Upper lobe of left lung (tissue), 6 donors: ENCODE results near the gene DNPEP. TPM values are rescaled to one million over a fixed set of nuclear protein-coding genes. Genes with fewer than 3 reads are reported as not detected.

Source experiments
- ATAC-seq, 2 donors: fragments of 200-7000 bp; cut with Tn5 transposase; one replicate each; pipeline ENCODE4 v1.9.1; 2022; ENCODE audit warnings: mild to moderate bottlenecking in 2 of 2, moderate library complexity in 2 of 2; ENCODE audit not compliant: low FRiP score in 2 of 2
- DNase-seq, 2 donors: peaks; one replicate each; pipeline ENCODE4 v3.0.0-alpha.2; 2019 to 2020
- H3K27ac ChIP-seq, 4 donors: fragments of 200-600 bp; sonication (generic); one replicate each; pipeline ENCODE4 v1.5.1; 2016 to 2019
- H3K27me3 ChIP-seq, 4 donors: fragments of 200-600 bp; sonication (generic); one replicate each; pipeline ENCODE4 v1.5.1; 2017 to 2019
- H3K36me3 ChIP-seq, 4 donors: fragments of 200-600 bp; sonication (generic); one replicate each; pipeline ENCODE4 v1.5.1; 2016 to 2019
- H3K4me1 ChIP-seq, 4 donors: fragments of 200-600 bp; sonication (generic); one replicate each; pipeline ENCODE4 v1.5.1; 2018 to 2019
- H3K4me3 ChIP-seq, 4 donors: fragments of 200-600 bp; sonication (generic); one replicate each; pipeline ENCODE4 v1.5.1; 2017 to 2019; ENCODE audit warnings: mild to moderate bottlenecking in 2 of 4, moderate library complexity in 1 of 4
- H3K9me3 ChIP-seq, 4 donors: fragments of 200-600 bp; sonication (generic); one replicate each; pipeline ENCODE4 v1.5.1; 2018 to 2019
- CTCF ChIP-seq, 6 experiments: fragments of 450-650 bp in 4 of 6; fragments of 200-600 bp in 2 of 6; sonication (generic) in 2 of 6; IDR thresholded peaks; one replicate each; pipeline ENCODE4 v1.5.1; 2016 to 2019; ENCODE audit warnings: antibody characterized with exemption in 6 of 6
- EP300 ChIP-seq, 4 donors: sonication (generic); formaldehyde crosslinking; IDR thresholded peaks; one replicate each; pipeline ENCODE4 v1.5.1; 2017; ENCODE audit warnings: antibody characterized with exemption in 4 of 4, control low read depth in 2 of 4
- POLR2A ChIP-seq, 4 donors: fragments of 450-650 bp; IDR thresholded peaks; one replicate each; pipeline ENCODE4 v1.5.1; 2016 to 2017; ENCODE audit warnings: antibody characterized with exemption in 4 of 4, mild to moderate bottlenecking in 2 of 4
- POLR2AphosphoS5 ChIP-seq, 2 donors: sonication (generic); formaldehyde crosslinking; IDR thresholded peaks; one replicate each; pipeline ENCODE4 v1.5.1; 2017; ENCODE audit warnings: antibody characterized with exemption in 2 of 2
- WGBS, 2 donors: methylation state at CpG; one replicate each; pipeline ENCODE4 v1.1.5; 2017 to 2018; 5-methylcytosine and 5-hydroxymethylcytosine counted together
- total RNA-seq, 6 donors: library from RNA; depleted of rRNA in 4 of 6; stranded (reverse); fragments of >200 nt in 4 of 6; gene quantifications; one replicate each; pipeline versions ENCODE4 v1.1.0 to v1.2.1, GENCODE V29; 2016 to 2021
- donor health status: DM: no; HTN: no; CAD: no; lungs with moderate emphysema.
- donor health status: DM: no; HTN: yes; CAD: no; lungs with severe emphysema.

Gene DNPEP
- total RNA-seq, 6 donors from 2014 or later: 31.9 to 141 (median 75.1) TPM

- peaks cover 4 to 9% (median 8%) of the 10 kb centered on the region in 4 donors for H3K4me1 ChIP-seq
- peak in 1 of 2 donors; percentile 27 for ATAC-seq
- H3K27ac ChIP-seq: no peak within 1 kb of the TSS
- H3K9me3 ChIP-seq: no peaks in the 10 kb centered on the region
- H3K36me3 ChIP-seq: no peaks in the 10 kb centered on the region
- 17 to 22% methylated on average over 19 to 36 of the region's 77 CpGs for WGBS, 2 donors
- peaks cover 4 to 21% (median 12%) of the 10 kb centered on the region in 4 donors for H3K27me3 ChIP-seq
- DNase-seq: peak in 1 of 2 donors; percentile 84
- TF ChIP-seq CTCF (IDR thresholded peaks at IDR 0.05): no peak
- TF ChIP-seq POLR2A (IDR thresholded peaks at IDR 0.05): no peak
- no peak for TF ChIP-seq EP300 (IDR thresholded peaks at IDR 0.05)
- TF ChIP-seq POLR2AphosphoS5 (IDR thresholded peaks at IDR 0.05): no peak
- peak within 1 kb of the TSS in 3 of 4 donors; percentile 2 to 18 (median 16) for H3K4me3 ChIP-seq
Observed at GRCh38 chr2:219434718-219435525, 47.2 kb upstream of the DNPEP start, which contains the start of gene SPEG. Gene SPEG, plus strand, starts transcription at chr2:219434843. Its CDS starts 135 bp downstream, at chr2:219434978.

- H3K4me3 ChIP-seq: no peak overlapping the region
- no peak overlapping the region for H3K27ac ChIP-seq
- peaks cover 4 to 9% (median 8%) of the 10 kb centered on the region in 4 donors for H3K4me1 ChIP-seq
- no peaks in the 10 kb centered on the region for H3K36me3 ChIP-seq
- WGBS, 2 donors: 30 to 51% methylated on average over 9 of the region's 9 CpGs
- ATAC-seq (no peak), DNase-seq (no peak)
- no peaks in the 10 kb centered on the region for H3K9me3 ChIP-seq
- H3K27me3 ChIP-seq: peaks cover 4 to 21% (median 12%) of the 10 kb centered on the region in 4 donors
- TF ChIP-seq POLR2AphosphoS5 (IDR thresholded peaks at IDR 0.05) (no peak), EP300 (IDR thresholded peaks at IDR 0.05) (no peak), CTCF (IDR thresholded peaks at IDR 0.05) (no peak), POLR2A (IDR thresholded peaks at IDR 0.05) (no peak)
Observed at GRCh38 chr2:219434468-219434717, 46.7 kb upstream of the DNPEP start.

GRCh38 chr2:219433666-219434467 is 46.2 kb upstream of the DNPEP start:
- WGBS, 2 donors: 74 to 75% methylated on average over 13 to 16 of the region's 16 CpGs
- Histone ChIP-seq H3K27ac (no peak overlapping the region), H3K9me3 (no peaks in the 10 kb centered on the region), H3K4me1 (peaks cover 4 to 9% (median 8%) of the 10 kb centered on the region in 4 donors), H3K27me3 (peaks cover 4 to 21% (median 12%) of the 10 kb centered on the region in 4 donors), H3K4me3 (no peak overlapping the region), H3K36me3 (no peaks in the 10 kb centered on the region)
- DNase-seq: no peak
- ATAC-seq: no peak
- TF ChIP-seq POLR2A (IDR thresholded peaks at IDR 0.05) (no peak), CTCF (IDR thresholded peaks at IDR 0.05) (no peak), POLR2AphosphoS5 (IDR thresholded peaks at IDR 0.05) (no peak), EP300 (IDR thresholded peaks at IDR 0.05) (no peak)

- Histone ChIP-seq H3K9me3 (no peaks in the 10 kb centered on the region), H3K36me3 (no peaks in the 10 kb centered on the region), H3K27me3 (peaks cover 4 to 20% (median 12%) of the 10 kb centered on the region in 4 donors), H3K4me3 (no peak overlapping the region), H3K4me1 (peaks cover 4 to 9% (median 8%) of the 10 kb centered on the region in 4 donors), H3K27ac (no peak overlapping the region)
- ATAC-seq (peak; percentile 8 to 24), DNase-seq (no peak)
- 55 to 59% methylated on average over 6 to 9 of the region's 9 CpGs for WGBS, 2 donors
- TF ChIP-seq POLR2AphosphoS5 (IDR thresholded peaks at IDR 0.05): no peak
- no peak for TF ChIP-seq CTCF (IDR thresholded peaks at IDR 0.05)
- TF ChIP-seq EP300 (IDR thresholded peaks at IDR 0.05): no peak
- TF ChIP-seq POLR2A (IDR thresholded peaks at IDR 0.05): no peak
Observed at GRCh38 chr2:219430633-219431615, 43.2 kb upstream of the DNPEP start.
